ENCODE measurements around the gene STXBP6.

The STXBP6 gene

DNA sequence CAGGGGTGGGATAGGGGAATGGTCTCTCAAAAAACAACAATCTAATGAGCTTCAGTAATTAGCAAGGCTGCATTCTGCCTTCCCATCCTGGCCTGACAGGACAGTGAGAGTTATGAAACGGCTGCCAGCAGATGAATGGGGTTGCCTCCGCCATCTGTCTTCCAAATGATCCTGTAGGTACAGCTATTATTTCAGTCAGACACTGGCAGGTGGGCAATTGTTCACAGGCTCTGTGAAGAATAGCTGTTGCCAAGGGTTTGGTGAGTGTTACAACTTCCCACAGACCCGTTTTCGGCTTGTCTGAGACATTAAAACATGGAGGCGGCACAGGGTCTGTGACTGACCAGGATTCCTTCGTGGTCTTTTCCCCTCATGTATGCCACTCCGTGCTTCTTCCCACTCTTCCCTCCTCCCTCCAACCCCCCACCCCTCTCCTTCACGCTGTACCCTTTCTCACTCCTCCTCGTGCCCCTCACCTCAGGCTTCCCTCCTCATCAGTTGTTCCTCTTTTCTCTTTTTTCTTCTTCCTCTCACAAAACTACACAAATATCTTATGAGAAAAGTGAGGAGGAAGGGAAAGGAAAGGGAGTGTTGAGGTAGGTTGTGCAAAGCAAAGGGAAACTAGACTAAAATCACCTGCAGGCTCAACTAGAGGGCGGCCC lies 255.2 kb downstream of the STXBP6 start:
- FAIRE-seq (no peak), DNase-seq (ENCODE audit: insufficient read length, low spot score) (no peak)
- TF ChIP-seq, protein P1, sequence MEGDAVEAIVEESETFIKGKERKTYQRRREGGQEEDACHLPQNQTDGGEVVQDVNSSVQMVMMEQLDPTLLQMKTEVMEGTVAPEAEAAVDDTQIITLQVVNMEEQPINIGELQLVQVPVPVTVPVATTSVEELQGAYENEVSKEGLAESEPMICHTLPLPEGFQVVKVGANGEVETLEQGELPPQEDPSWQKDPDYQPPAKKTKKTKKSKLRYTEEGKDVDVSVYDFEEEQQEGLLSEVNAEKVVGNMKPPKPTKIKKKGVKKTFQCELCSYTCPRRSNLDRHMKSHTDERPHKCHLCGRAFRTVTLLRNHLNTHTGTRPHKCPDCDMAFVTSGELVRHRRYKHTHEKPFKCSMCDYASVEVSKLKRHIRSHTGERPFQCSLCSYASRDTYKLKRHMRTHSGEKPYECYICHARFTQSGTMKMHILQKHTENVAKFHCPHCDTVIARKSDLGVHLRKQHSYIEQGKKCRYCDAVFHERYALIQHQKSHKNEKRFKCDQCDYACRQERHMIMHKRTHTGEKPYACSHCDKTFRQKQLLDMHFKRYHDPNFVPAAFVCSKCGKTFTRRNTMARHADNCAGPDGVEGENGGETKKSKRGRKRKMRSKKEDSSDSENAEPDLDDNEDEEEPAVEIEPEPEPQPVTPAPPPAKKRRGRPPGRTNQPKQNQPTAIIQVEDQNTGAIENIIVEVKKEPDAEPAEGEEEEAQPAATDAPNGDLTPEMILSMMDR (IDR thresholded peaks at IDR 0.05; ENCODE audit: insufficient read depth, missing control alignments) = no peak

DNA sequence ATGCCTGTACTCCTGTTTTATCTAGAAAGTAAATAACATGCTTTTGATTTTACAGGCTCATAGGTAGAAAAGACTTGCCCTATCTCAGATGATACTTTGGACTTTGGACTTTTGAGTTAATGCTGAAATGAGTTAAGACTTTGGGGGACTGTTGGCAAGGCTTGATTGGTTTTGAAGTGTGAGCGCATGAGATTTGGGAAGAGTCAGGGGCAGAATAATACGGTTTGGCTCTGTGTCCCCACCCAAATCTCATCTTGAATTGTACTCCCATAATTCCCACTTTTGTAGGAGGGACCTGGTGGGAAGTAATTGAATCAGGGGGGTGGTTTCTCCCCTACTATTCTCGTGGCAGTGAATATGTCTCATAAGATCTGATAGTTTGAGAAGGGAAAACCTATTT lies 259.8 kb downstream of the STXBP6 start:
- DNase-seq (ENCODE audit: insufficient read length, low spot score) (no peak), FAIRE-seq (no peak)
- TF ChIP-seq, protein P1 (IDR thresholded peaks at IDR 0.05; ENCODE audit: insufficient read depth, missing control alignments) = no peak

DNA sequence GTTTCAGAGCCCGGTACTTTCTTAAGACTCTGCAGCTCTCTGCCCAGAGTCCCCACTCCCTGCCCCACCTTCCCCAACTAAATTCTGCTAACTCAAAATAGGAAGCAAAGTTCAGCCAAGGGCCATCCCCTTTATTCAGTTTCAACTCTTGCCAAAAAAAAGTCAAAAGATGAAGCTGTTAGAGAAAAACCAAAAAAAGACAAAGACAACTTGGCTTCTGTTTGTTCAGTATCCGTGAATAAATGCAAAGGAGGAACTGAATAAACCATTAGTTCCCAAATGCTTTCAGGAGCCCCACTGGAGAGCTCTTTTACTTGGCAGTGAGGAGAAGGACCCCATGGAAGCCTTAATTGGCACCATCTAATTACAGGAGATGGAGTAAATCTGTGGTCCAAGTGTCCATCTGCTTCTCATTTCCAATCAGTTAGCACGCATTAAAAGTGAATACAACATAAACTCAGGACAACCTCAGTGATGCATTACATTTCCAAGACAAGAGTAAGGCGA lies 260.5 kb downstream of the STXBP6 start:
- no peak for FAIRE-seq
- DNase-seq (ENCODE audit: insufficient read length, low spot score) = no peak
- TF ChIP-seq, protein P1 (IDR thresholded peaks at IDR 0.05; ENCODE audit: insufficient read depth, missing control alignments) = no peak

DNA sequence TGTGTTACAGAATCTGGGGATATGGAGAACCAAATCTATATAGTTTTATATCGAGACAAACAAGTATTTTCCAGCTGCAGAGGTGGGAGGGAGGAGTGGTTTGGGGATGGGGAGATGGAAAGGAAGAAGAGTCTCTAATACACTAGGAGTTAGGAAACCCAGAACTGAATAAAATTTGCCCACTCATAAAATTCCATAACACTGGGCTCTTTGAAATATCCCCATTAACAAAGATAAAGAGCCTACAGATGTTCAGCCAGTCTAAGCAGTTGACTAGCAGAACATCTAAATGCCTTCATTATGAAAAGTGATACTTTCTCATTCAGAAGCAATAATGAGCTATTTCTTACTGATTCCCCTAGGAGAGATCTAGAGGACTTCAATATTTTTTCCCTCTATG lies 264.2 kb downstream of the STXBP6 start:
- DNase-seq (ENCODE audit: insufficient read length, low spot score) (no peak), FAIRE-seq (no peak)
- TF ChIP-seq, protein P1 (IDR thresholded peaks at IDR 0.05; ENCODE audit: insufficient read depth, missing control alignments) = no peak

DNA sequence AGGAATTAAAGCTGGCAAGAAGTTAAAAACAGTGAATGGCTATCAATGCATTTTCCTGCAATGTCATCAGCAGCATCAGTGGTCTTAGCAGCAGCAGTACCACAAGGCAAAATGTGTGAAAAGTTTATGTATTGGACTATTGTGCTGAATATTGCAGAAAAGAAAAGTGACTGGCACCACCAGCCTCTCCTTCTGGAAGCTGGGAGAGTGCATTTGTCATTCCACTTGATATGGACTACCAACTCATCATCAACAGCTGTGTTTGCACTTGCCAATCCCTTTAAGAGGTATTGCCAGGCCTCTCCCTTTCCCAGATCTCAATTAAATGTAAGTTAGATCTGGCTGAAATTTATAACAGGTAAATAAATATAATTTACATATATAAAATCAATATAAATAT lies 265.0 kb downstream of the STXBP6 start:
- TF ChIP-seq, protein P1 (IDR thresholded peaks at IDR 0.05; ENCODE audit: insufficient read depth, missing control alignments) = no peak
- FAIRE-seq (no peak), DNase-seq (ENCODE audit: insufficient read length, low spot score) (no peak)

DNA sequence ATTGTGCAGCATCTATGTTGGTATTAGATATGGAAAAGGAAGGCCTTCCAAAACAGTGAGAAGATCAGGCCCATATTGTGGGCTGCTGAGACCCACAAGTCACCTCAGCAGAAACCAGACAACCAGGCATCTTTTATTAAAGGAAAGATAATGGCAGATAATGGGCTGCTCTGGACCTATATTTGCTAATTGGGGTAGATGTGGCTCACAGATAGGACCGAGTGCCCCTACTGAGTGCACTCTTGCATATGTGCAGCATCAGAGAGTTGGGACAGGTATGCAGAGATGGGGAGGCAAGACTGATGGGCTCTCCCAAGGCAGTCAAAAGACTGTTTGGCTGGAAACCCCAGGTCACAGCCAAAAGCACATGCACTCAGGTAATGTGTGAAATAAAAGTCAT lies 266.2 kb downstream of the STXBP6 start:
- FAIRE-seq (no peak), DNase-seq (ENCODE audit: insufficient read length, low spot score) (no peak)
- TF ChIP-seq, protein P1 (IDR thresholded peaks at IDR 0.05; ENCODE audit: insufficient read depth, missing control alignments) = no peak

DNA sequence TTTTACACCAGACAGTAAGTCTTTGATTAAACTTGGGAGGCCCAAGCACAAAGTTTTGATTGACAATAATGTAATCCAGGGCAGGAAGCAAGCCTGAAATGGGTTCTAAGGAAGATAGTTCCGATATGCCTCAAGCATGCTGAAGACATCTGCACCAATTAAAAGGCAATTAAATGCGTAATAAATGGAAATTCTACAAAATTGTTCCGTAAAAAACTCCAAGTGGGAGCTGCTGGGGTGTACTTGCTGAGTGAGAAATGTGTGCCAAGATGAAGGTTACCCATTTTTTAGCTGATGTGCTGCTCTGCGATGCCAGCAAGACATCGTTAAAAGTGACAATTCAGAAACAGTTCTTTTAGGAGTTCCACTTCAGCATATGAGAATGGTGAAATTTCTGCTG lies 269.7 kb downstream of the STXBP6 start:
- no peak for FAIRE-seq
- TF ChIP-seq, protein P1 (IDR thresholded peaks at IDR 0.05; ENCODE audit: insufficient read depth, missing control alignments) = no peak
- no peak for DNase-seq (ENCODE audit: insufficient read length, low spot score)

Data from D721Med (cell line).